GM19455 (cell line): ENCODE data around the gene CLDN22.
A peak's percentile ranks its signal among the peaks of the same experiment; 100 is the strongest.

Experiments used
- ATAC-seq: cut with Tn5 transposase; IDR thresholded peaks from one replicate; pipeline ENCODE4 v1.9.1; 2021; ENCODE audit not compliant: unreplicated experiment

The CLDN22 gene

GRCh38 chr4:183323295-183323694 lies 3.2 kb upstream of the CLDN22 start:
- ATAC-seq: no peak

GRCh38 chr4:183322326-183322725 lies 2.2 kb upstream of the CLDN22 start, which contains the start of gene CLDN24:
TSS of gene CLDN24 (minus strand) at chr4:183322426. CDS start at chr4:183322426, 0 bp downstream.
- no peak for ATAC-seq

- ATAC-seq: no peak
Measured at GRCh38 chr4:183321516-183321915, 1.4 kb upstream of the CLDN22 start.

- ATAC-seq: no peak
Measured at GRCh38 chr4:183321079-183321478, 1.0 kb upstream of the CLDN22 start.

- ATAC-seq: no peak
Measured at GRCh38 chr4:183318656-183319055, 1.4 kb downstream of the CLDN22 start.

GRCh38 chr4:183314806-183315205 lies 5.3 kb downstream of the CLDN22 start:
- ATAC-seq: no peak

- ATAC-seq: no peak
Measured at GRCh38 chr4:183314336-183314735, 5.7 kb downstream of the CLDN22 start.

GRCh38 chr4:183312841-183313240 lies 7.2 kb downstream of the CLDN22 start:
- no peak for ATAC-seq

GRCh38 chr4:183306811-183307210 lies 13.3 kb downstream of the CLDN22 start:
- no peak for ATAC-seq

- ATAC-seq: no peak
Measured at GRCh38 chr4:183304538-183304937, 15.5 kb downstream of the CLDN22 start.

- ATAC-seq: no peak
Measured at GRCh38 chr4:183304067-183304466, 16.0 kb downstream of the CLDN22 start.

GRCh38 chr4:183303301-183303700 lies 16.8 kb downstream of the CLDN22 start:
- no peak for ATAC-seq

- ATAC-seq: no peak
Measured at GRCh38 chr4:183300655-183301054, 19.4 kb downstream of the CLDN22 start.

- ATAC-seq: no peak
Measured at GRCh38 chr4:183300070-183300469, 20.0 kb downstream of the CLDN22 start.

- ATAC-seq: no peak
Measured at GRCh38 chr4:183299464-183299863, 20.6 kb downstream of the CLDN22 start.

- ATAC-seq: no peak
Measured at GRCh38 chr4:183297675-183298074, 22.4 kb downstream of the CLDN22 start.

GRCh38 chr4:183295711-183296110 lies 24.4 kb downstream of the CLDN22 start:
- no peak for ATAC-seq

- no peak for ATAC-seq
Measured at GRCh38 chr4:183291070-183291469, 29.0 kb downstream of the CLDN22 start.

GRCh38 chr4:183289688-183290087 lies 30.4 kb downstream of the CLDN22 start:
- no peak for ATAC-seq

GRCh38 chr4:183288955-183289354 lies 31.1 kb downstream of the CLDN22 start:
- ATAC-seq: no peak

- ATAC-seq: peak; percentile 61
Measured at GRCh38 chr4:183287677-183288076, 32.4 kb downstream of the CLDN22 start.

GRCh38 chr4:183287309-183287659 lies 32.8 kb downstream of the CLDN22 start:
- ATAC-seq: peak; percentile 62

GRCh38 chr4:183286590-183287308 lies 33.3 kb downstream of the CLDN22 start:
- ATAC-seq: no peak
